ENCODE measurements around the gene KNTC1.
A peak's percentile ranks its signal among the peaks of the same experiment; 100 is the strongest.

The KNTC1 gene

DNA sequence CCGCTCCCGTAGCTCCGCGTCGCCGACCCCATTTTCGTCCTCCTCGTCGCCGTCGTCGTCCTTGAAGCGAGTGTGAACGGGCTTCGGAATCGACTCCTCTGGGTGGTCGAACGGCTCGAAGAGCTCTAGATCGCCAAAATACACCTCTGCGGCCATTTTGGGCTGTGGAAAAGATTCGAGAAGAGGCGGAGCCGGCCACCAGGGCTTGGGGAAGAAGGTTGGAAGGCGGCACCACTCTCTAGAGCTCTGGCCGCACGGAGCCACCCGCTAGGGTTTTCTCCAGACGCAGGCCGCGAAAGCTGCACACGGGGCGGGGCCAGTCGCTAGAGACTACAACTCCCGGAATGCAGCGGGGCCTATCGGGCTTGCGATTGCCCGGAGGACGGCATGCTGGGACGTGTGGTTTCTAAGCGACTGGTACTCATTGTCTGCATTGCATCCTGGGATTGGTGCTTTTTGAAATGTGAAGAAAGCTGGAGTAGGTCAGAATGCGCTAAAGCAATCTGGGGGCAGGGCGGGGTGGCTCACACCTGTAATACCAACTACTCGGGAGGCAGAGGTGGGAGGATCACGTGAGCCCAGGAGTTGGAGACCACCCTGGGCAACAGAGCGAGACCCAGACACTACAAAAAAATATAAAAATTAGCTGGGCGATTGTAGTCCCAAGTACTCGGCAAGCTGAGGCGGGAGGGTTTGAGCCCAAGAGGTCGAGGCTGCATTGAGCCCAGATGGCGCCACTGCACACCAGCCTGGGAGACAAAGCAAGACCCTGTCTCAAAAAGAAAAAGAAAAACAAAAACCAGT lies 26.2 kb upstream of the KNTC1 start, which contains the start of gene ZCCHC8 (continued):
- no peak for TF ChIP-seq ZNF701 (tag by site-specific recombination; IDR thresholded peaks at IDR 0.05)
- no peak for TF ChIP-seq ZNF514 (tag by site-specific recombination; IDR thresholded peaks at IDR 0.05)
- TF ChIP-seq, protein P1, sequence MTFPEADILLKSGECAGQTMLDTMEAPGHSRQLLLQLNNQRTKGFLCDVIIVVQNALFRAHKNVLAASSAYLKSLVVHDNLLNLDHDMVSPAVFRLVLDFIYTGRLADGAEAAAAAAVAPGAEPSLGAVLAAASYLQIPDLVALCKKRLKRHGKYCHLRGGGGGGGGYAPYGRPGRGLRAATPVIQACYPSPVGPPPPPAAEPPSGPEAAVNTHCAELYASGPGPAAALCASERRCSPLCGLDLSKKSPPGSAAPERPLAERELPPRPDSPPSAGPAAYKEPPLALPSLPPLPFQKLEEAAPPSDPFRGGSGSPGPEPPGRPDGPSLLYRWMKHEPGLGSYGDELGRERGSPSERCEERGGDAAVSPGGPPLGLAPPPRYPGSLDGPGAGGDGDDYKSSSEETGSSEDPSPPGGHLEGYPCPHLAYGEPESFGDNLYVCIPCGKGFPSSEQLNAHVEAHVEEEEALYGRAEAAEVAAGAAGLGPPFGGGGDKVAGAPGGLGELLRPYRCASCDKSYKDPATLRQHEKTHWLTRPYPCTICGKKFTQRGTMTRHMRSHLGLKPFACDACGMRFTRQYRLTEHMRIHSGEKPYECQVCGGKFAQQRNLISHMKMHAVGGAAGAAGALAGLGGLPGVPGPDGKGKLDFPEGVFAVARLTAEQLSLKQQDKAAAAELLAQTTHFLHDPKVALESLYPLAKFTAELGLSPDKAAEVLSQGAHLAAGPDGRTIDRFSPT (tag by site-specific recombination; IDR thresholded peaks at IDR 0.05) = peak; percentile 79
- TF ChIP-seq ZBTB8A (tag by site-specific recombination; IDR thresholded peaks at IDR 0.05) = 0 out of 2 replicates have a peak, but pooled peaks have one; percentile 16
- peak; percentile 39 for TF ChIP-seq ZBTB21 (tag by site-specific recombination; IDR thresholded peaks at IDR 0.05)
- TF ChIP-seq ZNF624 (tag by site-specific recombination; IDR thresholded peaks at IDR 0.05) = no peak
- TF ChIP-seq OSR2 (tag by site-specific recombination; IDR thresholded peaks at IDR 0.05) = no peak
- no peak for TF ChIP-seq FEZF1 (tag by site-specific recombination; IDR thresholded peaks at IDR 0.05)
- no peak for TF ChIP-seq ZNF426 (tag by site-specific recombination; IDR thresholded peaks at IDR 0.05)
- TF ChIP-seq GLIS1 (tag by site-specific recombination; IDR thresholded peaks at IDR 0.05) = no peak
- peak; percentile 89 for TF ChIP-seq ZEB2 (tag by site-specific recombination; IDR thresholded peaks at IDR 0.05)
- TF ChIP-seq, protein P2, sequence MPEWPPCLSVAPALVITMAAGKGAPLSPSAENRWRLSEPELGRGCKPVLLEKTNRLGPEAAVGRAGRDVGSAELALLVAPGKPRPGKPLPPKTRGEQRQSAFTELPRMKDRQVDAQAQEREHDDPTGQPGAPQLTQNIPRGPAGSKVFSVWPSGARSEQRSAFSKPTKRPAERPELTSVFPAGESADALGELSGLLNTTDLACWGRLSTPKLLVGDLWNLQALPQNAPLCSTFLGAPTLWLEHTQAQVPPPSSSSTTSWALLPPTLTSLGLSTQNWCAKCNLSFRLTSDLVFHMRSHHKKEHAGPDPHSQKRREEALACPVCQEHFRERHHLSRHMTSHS (tag by site-specific recombination; IDR thresholded peaks at IDR 0.05) = no peak
- TF ChIP-seq KLF16 (tag by site-specific recombination; IDR thresholded peaks at IDR 0.05) = no peak
- TF ChIP-seq, protein P3, sequence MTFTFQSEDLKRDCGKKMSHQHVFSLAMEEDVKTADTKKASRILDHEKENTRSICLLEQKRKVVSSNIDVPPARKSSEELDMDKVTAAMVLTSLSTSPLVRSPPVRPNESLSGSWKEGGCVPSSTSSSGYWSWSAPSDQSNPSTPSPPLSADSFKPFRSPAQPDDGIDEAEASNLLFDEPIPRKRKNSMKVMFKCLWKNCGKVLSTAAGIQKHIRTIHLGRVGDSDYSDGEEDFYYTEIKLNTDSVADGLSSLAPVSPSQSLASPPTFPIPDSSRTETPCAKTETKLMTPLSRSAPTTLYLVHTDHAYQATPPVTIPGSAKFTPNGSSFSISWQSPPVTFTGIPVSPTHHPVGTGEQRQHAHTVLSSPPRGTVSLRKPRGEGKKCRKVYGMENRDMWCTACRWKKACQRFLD (tag by site-specific recombination; IDR thresholded peaks at IDR 0.05) = no peak
- 0 out of 2 replicates have a peak, but pooled peaks have one; percentile 13 for TF ChIP-seq ZSCAN23 (tag by site-specific recombination; IDR thresholded peaks at IDR 0.05)

DNA sequence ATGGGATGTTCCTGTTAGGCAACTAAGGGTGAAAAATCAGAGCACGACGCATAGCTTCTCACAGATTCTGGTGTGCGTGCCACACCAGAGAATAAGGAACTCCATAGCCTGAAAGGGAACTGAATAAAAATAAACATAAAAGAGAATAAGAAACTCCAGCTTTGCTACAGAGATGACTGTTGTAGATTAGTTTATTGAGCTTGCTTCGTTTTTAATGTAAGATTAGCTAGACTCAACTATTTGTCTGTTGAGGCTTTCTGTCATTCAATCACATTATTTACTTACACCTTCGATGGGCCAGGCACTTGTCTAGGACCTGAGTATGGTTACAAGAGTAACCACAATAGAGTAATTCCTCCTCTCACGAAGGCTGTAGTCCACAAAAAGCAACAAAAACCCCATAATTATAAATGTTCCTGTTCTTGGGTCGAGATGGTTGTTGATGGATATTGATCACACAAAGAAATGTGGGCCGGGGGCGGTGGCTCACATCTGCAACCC lies 25.5 kb upstream of the KNTC1 start:
- CTCF ChIA-PET = interaction anchor here (0.6 to 2.4 kb wide), 4 partner anchors 95 to 192 kb away, joined by 3 to 23 read pairs (median 4); no protein-coding TSS in a partner anchor
- peak overlapping the region; percentile 2 for H3K27ac ChIP-seq (ENCODE audit: extremely low read depth, low read depth, low read length)
- no peak overlapping the region for H3K4me3 ChIP-seq (ENCODE audit: low read depth, low read length)
- POLR2A ChIA-PET = interaction anchor here (0.6 to 2.2 kb wide), 16 partner anchors 9 to 731 kb away, joined by 3 to 55 read pairs (median 4); partner anchors contain the start of genes DENR, DIABLO, KNTC1 and MPHOSPH9
- peaks cover 3% of the 10 kb centered on the region; the same call in 1 of the 2 replicates for H3K4me1 ChIP-seq (ENCODE audit: control insufficient read depth, insufficient read depth, low read length)
- peaks cover 35 to 38% of the 10 kb centered on the region in 2 experiments for H3K36me3 ChIP-seq (ENCODE audit: control insufficient read depth in 2 of 2, insufficient read depth in 1 of 2, low read length in 2 of 2)
- no peaks in the 10 kb centered on the region for H3K9me3 ChIP-seq (ENCODE audit: control insufficient read depth, insufficient read depth, low read depth, low read length)
- TF ChIP-seq FEZF1 (tag by site-specific recombination; IDR thresholded peaks at IDR 0.05) (no peak), ZNF501 (tag by site-specific recombination; IDR thresholded peaks at IDR 0.05) (no peak), ZFP41 (tag by site-specific recombination; IDR thresholded peaks at IDR 0.05; ENCODE audit: borderline replicate concordance) (no peak), ZNF223 (tag by site-specific recombination; IDR thresholded peaks at IDR 0.05) (no peak), ZNF707 (tag by site-specific recombination; IDR thresholded peaks at IDR 0.05) (no peak), ZNF610 (tag by site-specific recombination; IDR thresholded peaks at IDR 0.05; ENCODE audit: borderline replicate concordance) (no peak), ZNF366 (tag by site-specific recombination; conservative IDR thresholded peaks at IDR 0.05) (no peak), KLF9 (tag by site-specific recombination; IDR thresholded peaks at IDR 0.05; ENCODE audit: low read depth) (no peak)
- TF ChIP-seq, protein P4, sequence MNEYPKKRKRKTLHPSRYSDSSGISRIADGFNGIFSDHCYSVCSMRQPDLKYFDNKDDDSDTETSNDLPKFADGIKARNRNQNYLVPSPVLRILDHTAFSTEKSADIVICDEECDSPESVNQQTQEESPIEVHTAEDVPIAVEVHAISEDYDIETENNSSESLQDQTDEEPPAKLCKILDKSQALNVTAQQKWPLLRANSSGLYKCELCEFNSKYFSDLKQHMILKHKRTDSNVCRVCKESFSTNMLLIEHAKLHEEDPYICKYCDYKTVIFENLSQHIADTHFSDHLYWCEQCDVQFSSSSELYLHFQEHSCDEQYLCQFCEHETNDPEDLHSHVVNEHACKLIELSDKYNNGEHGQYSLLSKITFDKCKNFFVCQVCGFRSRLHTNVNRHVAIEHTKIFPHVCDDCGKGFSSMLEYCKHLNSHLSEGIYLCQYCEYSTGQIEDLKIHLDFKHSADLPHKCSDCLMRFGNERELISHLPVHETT (tag by site-specific recombination; IDR thresholded peaks at IDR 0.05) = no peak
- TF ChIP-seq, protein P5, sequence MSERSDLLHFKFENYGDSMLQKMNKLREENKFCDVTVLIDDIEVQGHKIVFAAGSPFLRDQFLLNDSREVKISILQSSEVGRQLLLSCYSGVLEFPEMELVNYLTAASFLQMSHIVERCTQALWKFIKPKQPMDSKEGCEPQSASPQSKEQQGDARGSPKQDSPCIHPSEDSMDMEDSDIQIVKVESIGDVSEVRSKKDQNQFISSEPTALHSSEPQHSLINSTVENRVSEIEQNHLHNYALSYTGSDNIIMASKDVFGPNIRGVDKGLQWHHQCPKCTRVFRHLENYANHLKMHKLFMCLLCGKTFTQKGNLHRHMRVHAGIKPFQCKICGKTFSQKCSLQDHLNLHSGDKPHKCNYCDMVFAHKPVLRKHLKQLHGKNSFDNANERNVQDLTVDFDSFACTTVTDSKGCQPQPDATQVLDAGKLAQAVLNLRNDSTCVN (tag by site-specific recombination; optimal IDR thresholded peaks at IDR 0.05) = no peak
